HG03280 (cell line): Measurements from ENCODE around the gene JUND.

Experiments
- ATAC-seq: cut with Tn5 transposase; IDR thresholded peaks from one replicate; pipeline ENCODE4 v1.9.1; 2021; ENCODE audit warnings: mild to moderate bottlenecking, moderate library complexity; ENCODE audit not compliant: unreplicated experiment

Gene JUND

DNA sequence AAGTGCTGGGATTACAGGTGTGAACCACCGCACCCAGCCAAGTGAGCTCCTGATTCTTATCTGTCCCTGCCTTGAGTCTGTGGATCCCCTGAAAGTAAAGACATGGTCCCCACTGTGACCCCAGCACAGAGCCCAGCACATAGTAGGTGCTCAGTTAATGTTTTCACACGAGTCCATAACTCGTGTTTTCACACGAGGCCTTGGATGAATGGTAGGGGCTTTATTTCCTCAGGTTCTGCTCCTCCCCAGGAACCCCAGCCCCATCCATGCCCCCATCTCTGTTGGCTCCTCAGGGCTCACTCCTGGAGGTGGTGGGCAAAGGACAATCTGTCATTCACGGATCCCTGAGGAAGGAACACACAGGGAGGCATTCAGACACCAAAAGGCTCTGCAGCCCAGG is 31.6 kb downstream of the JUND start:
- no peak for ATAC-seq

DNA sequence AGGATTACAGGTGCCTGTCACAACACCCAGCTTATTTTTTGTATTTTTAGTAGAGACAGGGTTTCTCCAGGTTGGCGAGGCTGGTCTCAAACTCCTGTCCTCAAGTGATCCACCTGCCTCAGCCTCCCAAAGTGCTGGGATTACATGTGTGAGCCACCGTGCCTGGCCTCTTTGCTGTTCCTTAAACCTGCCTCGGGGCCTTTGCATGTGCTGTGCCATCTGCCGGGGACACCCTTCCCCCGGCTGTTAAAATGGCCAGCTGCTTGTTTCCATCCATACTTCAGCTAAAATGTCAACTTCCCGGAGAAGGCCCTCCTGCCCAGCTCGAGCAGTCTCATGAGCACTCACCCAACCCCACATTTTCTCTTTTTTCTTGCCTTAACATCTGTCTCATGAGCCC is 36.1 kb downstream of the JUND start:
- ATAC-seq, result no peak

DNA sequence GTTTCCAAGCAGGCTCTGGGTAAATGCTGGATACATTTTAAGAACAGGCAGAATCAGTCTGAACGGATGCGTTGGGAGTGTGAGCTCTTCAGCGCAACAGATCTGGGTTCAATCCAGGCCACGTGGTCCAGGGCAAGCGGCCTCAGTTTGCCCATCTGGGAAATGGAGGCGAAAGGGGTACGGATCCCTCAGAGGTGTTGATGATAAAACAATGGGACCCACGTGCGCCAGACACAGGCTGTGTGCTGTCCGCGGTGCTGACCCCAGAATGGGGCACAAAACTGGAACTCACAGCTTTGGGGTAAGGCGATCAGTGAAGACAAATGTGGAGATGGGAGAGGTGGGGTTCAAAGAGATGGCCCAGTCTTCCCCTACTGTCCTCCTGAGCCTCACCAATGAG is 42.1 kb downstream of the JUND start:
- ATAC-seq, result no peak

- no peak for ATAC-seq
Measured at GRCh38 chr19:18234194-18234593, 47.2 kb downstream of the JUND start.

DNA sequence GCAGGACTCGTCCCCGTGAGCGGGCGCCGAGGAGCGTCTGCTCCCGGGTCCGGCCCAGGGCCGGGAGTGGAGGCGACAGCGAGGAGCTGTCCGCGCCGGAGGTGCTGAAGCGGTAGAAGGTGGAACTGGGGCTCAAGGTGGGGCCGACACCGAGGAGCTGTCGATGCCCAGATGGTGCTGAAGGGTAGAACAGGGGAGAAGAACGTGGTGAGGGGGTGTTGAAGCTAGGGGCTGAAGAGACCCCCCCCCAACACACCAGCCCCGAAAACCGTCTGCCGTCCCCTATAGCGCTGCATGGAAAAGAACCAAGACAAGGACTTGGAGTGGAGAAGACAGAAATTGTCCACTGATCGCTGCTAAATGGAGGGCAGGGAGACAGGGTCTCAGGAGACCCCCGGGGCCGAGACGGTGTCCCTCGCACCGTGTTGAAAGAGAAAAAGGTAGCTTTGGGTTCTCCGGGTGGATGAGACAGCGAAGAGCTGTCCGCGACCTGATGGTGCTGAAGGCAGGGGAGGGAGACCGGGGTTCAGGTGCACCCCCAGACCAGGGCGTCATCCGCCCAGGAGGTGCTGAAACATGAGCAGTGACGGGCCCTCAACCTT is 48.1 kb downstream of the JUND start:
- no peak for ATAC-seq

DNA sequence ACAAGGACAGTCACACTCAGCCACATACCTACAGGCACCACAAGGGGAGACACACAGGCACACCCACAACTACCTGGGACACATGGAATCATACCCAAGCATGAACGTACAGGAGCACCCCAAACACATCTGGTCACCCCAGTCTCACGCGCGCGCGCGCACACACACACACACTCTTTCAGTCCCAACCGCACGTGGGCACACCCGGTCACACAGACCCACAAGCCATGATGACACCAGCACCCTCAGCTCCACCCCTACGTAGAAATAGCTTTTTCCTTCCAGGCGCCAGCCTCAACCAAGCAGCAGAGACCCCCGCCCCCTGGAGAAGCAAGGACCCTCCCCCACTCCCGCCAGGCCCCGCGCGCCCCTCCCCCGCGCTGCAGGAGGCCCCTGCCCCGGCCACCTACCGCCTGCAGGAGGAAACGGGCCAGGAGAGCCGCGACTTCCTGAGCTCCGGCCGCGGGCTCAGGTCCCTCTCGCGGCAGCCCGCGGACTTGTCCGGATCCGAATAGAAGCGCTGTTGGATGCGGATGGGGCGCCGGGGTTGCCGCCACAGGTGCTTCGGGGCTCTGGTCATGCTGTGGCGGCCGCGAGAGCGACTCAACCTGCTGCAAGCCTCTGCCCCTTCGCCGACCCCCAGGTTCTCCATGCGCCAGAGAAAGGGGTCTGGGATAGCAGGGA is 48.7 kb downstream of the JUND start:
- ATAC-seq, result no peak

DNA sequence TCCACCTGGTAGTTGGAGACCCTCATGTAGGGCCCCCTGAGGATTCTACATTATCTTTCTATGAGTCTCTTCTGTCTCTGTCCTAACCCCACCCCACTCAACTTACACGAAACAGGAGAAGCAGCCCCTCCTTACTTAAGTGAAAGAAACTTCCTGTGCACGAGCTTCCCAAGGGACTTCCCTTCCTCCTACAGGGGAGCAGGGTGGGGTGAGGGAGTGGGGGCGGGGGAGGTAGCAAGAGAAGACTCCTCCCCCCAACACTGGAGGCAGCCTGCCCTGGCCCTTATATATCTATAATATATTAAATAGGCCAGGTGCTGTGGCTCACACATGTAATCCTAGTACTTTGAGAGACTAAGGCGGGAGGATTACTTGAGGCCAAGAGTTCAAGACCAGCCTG is 49.6 kb downstream of the JUND start:
- no peak for ATAC-seq

GRCh38 chr19:18230941-18231734 is 50.3 kb downstream of the JUND start:
- ATAC-seq, result no peak

GRCh38 chr19:18229915-18230314 is 51.5 kb downstream of the JUND start:
- ATAC-seq, result no peak
